ENCODE data around the gene ZSCAN29. TPM values are rescaled to one million over a fixed set of nuclear protein-coding genes. Genes with fewer than 3 reads are reported as not detected.

Gene ZSCAN29
- total RNA-seq, 1 experiment from 2014 or later: 38.9 TPM

- Mint-ChIP-seq H3K27me3 (ENCODE audit: insufficient read depth, unreplicated experiment) (no peaks in the 10 kb centered on the region), H3K4me3 (ENCODE audit: unreplicated experiment) (no peak overlapping the region), H3K27ac (ENCODE audit: low read depth, unreplicated experiment) (no peak overlapping the region), H3K36me3 (ENCODE audit: insufficient read depth, unreplicated experiment) (peaks cover 86% of the 10 kb centered on the region), H3K9me3 (ENCODE audit: unreplicated experiment) (no peaks in the 10 kb centered on the region), H3K4me1 (ENCODE audit: insufficient read depth, unreplicated experiment) (no peaks in the 10 kb centered on the region)
- intact Hi-C loops (cut with micrococcal nuclease): no loop called here
- TF ChIP-seq, protein P1, sequence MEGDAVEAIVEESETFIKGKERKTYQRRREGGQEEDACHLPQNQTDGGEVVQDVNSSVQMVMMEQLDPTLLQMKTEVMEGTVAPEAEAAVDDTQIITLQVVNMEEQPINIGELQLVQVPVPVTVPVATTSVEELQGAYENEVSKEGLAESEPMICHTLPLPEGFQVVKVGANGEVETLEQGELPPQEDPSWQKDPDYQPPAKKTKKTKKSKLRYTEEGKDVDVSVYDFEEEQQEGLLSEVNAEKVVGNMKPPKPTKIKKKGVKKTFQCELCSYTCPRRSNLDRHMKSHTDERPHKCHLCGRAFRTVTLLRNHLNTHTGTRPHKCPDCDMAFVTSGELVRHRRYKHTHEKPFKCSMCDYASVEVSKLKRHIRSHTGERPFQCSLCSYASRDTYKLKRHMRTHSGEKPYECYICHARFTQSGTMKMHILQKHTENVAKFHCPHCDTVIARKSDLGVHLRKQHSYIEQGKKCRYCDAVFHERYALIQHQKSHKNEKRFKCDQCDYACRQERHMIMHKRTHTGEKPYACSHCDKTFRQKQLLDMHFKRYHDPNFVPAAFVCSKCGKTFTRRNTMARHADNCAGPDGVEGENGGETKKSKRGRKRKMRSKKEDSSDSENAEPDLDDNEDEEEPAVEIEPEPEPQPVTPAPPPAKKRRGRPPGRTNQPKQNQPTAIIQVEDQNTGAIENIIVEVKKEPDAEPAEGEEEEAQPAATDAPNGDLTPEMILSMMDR (IDR thresholded peaks at IDR 0.05; ENCODE audit: unreplicated experiment): no peak
- BruUV-seq (replicated peaks): no TSS peak
- ChIA-PET POLR2A (interaction anchor here (0.8 to 1.0 kb wide), 2 partner anchors 29 to 96 kb away, joined by 3 read pairs; no protein-coding TSS in a partner anchor), CTCF (interaction anchor here (0.7 kb wide), 1 partner anchor 239 kb away, joined by 4 read pairs; no protein-coding TSS in a partner anchor)
- DNase-seq (ENCODE audit: unreplicated experiment): peak; percentile 4
Measured at GRCh38 chr15:43412096-43412495, 41.3 kb upstream of the ZSCAN29 start.

DNA sequence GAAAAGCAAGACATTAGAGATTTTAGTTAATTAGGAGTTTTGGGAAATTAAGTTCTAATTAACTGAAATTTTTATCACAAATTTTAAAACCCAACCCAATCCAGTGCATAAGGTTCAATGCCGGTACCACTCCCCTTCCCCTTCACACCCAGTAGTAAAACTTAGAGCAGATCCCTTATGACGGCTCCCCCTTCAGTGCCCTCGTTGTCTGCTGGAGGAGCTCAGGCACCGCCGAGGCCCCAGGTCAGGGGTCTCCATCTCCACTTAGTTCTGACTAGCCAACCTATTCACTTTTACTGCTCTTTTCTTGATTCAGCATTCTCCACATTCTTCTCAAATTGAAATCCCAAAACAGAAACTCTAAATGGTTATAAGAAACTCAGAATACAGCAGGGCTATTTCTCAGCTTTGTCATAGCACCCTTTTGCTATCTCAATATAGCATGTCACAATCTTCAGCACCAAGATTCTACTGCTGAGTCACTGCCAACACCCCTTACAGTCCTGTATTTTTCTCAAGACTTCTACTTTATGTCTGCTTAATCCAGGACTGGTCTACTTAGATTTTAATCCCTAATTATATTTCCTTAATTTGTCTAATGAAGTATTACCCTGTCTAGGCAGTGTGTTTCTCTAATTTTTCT is 39.9 kb upstream of the ZSCAN29 start:
- no peak overlapping the region for H3K27ac Mint-ChIP-seq (ENCODE audit: low read depth, unreplicated experiment)
- H3K4me1 Mint-ChIP-seq (ENCODE audit: insufficient read depth, unreplicated experiment): no peaks in the 10 kb centered on the region
- DNase-seq (ENCODE audit: unreplicated experiment): peak; percentile 6
- ChIA-PET POLR2A (interaction anchor here (0.7 to 1.6 kb wide), 2 partner anchors 8 to 41 kb away, joined by 3 to 5 read pairs; no protein-coding TSS in a partner anchor), CTCF (no interaction called here)
- TF ChIP-seq, protein P1 (IDR thresholded peaks at IDR 0.05; ENCODE audit: unreplicated experiment): no peak
- no peaks in the 10 kb centered on the region for H3K9me3 Mint-ChIP-seq (ENCODE audit: unreplicated experiment)
- no peak overlapping the region for H3K4me3 Mint-ChIP-seq (ENCODE audit: unreplicated experiment)
- H3K36me3 Mint-ChIP-seq (ENCODE audit: insufficient read depth, unreplicated experiment): peaks cover 88% of the 10 kb centered on the region
- BruUV-seq (replicated peaks): no TSS peak
- H3K27me3 Mint-ChIP-seq (ENCODE audit: insufficient read depth, unreplicated experiment): no peaks in the 10 kb centered on the region
- intact Hi-C loops (cut with micrococcal nuclease): no loop called here

GRCh38 chr15:43408789-43409188 is 37.9 kb upstream of the ZSCAN29 start:
- intact Hi-C loops (cut with micrococcal nuclease): no loop called here
- POLR2A ChIA-PET: no interaction called here
- Mint-ChIP-seq H3K27ac (ENCODE audit: low read depth, unreplicated experiment) (no peak overlapping the region), H3K36me3 (ENCODE audit: insufficient read depth, unreplicated experiment) (peaks cover 88% of the 10 kb centered on the region), H3K4me1 (ENCODE audit: insufficient read depth, unreplicated experiment) (no peaks in the 10 kb centered on the region), H3K4me3 (ENCODE audit: unreplicated experiment) (no peak overlapping the region), H3K9me3 (ENCODE audit: unreplicated experiment) (no peaks in the 10 kb centered on the region), H3K27me3 (ENCODE audit: insufficient read depth, unreplicated experiment) (no peaks in the 10 kb centered on the region)
- TF ChIP-seq, protein P1 (IDR thresholded peaks at IDR 0.05; ENCODE audit: unreplicated experiment): no peak
- BruUV-seq (replicated peaks): no TSS peak
- no peak for DNase-seq (ENCODE audit: unreplicated experiment)
- CTCF ChIA-PET: no interaction called here

DNA sequence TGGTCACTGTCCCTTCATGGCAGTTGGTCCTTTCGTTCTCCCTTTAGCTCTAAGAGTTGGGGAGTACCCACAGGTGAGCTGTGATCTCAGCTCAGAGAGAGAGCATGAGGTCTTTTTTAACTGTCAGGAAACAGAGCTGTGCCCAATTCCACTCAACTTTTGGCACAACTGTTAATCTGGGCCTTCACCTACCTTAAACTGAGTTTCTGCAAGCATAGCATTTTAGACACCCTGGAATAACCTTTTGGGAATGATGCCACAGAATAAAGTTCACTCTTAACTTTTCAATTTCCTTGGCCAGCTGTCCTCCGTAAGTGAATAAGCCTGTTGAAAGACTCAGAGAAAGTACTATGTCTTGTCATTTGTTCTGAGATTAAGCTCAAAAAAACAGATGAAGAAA is 36.0 kb upstream of the ZSCAN29 start:
- Mint-ChIP-seq H3K36me3 (ENCODE audit: insufficient read depth, unreplicated experiment) (peaks cover 92% of the 10 kb centered on the region), H3K4me3 (ENCODE audit: unreplicated experiment) (no peak overlapping the region), H3K27ac (ENCODE audit: low read depth, unreplicated experiment) (no peak overlapping the region), H3K4me1 (ENCODE audit: insufficient read depth, unreplicated experiment) (no peaks in the 10 kb centered on the region), H3K9me3 (ENCODE audit: unreplicated experiment) (no peaks in the 10 kb centered on the region), H3K27me3 (ENCODE audit: insufficient read depth, unreplicated experiment) (no peaks in the 10 kb centered on the region)
- POLR2A ChIA-PET: interaction anchor here (1.2 to 1.3 kb wide), 2 partner anchors 9 to 34 kb away, joined by 4 read pairs; no protein-coding TSS in a partner anchor
- BruUV-seq (replicated peaks): no TSS peak
- TF ChIP-seq, protein P1 (IDR thresholded peaks at IDR 0.05; ENCODE audit: unreplicated experiment): no peak
- intact Hi-C loops (cut with micrococcal nuclease): no loop called here
- CTCF ChIA-PET: interaction anchor here (0.6 to 0.7 kb wide), 3 partner anchors 35 to 177 kb away, joined by 3 to 4 read pairs (median 3); no protein-coding TSS in a partner anchor
- DNase-seq (ENCODE audit: unreplicated experiment): no peak

Data from MCF 10A (cell line).